Bronchus fibroblast of lung (primary cell): ENCODE data around the gene MYLIP. TPM values are rescaled to one million over a fixed set of nuclear protein-coding genes. Genes with fewer than 3 reads are reported as not detected.

Experiments used
- total RNA-seq: library from RNA; depleted of rRNA; stranded (reverse); fragments of >200 nt; gene quantifications from 2 replicates; pipeline ENCODE4 v1.2.3, GENCODE V29; 2015

MYLIP gene
- total RNA-seq: 0.74 and 0.84 TPM in 2 replicates

GRCh38 chr6:16128759-16129622 is at the start of gene MYLIP:
Gene MYLIP (plus strand): TSS chr6:16129086. CDS start chr6:16129323, 237 bp downstream.

Other genes with a start within 250 kb of the MYLIP start
- 1.7 and 2.8 TPM in 2 replicates for gene GMPR, start 109.5 kb downstream of the MYLIP start, total RNA-seq